Measurements from ENCODE around the gene SNX15.

SNX15 gene

DNA sequence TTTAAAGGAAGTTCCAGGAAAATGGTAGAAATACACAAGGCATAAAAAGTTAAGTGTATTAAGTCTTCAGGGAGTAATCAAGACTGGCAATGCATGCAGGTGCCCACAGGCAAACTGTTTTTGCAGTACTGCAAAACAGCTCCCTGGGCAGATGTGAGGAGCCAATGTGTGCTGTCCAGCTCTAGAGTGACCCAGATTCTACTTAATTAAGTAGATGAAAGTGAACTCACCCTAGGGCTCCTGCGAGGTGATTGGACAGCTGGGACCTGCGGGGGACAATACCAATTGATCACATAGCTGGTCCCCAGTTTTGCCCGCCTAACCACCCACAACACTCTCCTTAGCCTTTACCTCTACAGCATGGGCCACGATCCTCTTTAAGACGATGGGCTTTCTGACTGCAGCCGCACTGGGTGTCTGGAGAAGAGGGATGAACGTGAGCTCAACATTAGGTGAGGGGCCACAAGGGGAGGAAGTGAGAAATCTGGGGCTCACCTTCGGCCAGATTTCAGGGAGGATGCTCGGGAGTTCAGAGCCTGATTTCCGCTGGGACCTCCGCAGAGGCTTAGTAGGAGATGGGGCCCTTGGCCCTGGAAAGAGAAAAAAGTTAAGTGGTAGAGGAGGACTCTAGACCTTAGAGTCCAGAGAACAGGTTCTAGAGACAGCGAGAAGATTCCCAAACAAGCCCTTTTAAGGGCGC lies 56.0 kb downstream of the SNX15 start:
- Histone ChIP-seq H4K20me1 (ENCODE audit: insufficient read depth, low read length) (no peaks in the 10 kb centered on the region), H3K79me2 (ENCODE audit: insufficient read depth, low read length) (peaks cover 18% of the 10 kb centered on the region), H2AFZ (ENCODE audit: low read length) (no peak overlapping the region), H3K36me3 (ENCODE audit: insufficient read depth, low read length) (peaks cover 72% of the 10 kb centered on the region), H3F3A (ENCODE audit: insufficient read depth, low read length) (no peaks in the 10 kb centered on the region), H3K9me3 (ENCODE audit: low read length) (no peaks in the 10 kb centered on the region), H3K4me1 (ENCODE audit: insufficient read depth, low read length, severe bottlenecking) (peaks cover 49% of the 10 kb centered on the region), H3K27ac (ENCODE audit: low read depth, low read length, poor library complexity, severe bottlenecking) (peak overlapping the region; percentile 62), H3K9me2 (ENCODE audit: low read depth, low read length) (no peaks in the 10 kb centered on the region), H3K4me2 (ENCODE audit: low read length) (peak overlapping the region; percentile 98), H3K27me3 (ENCODE audit: insufficient read depth, low read length) (no peaks in the 10 kb centered on the region), H3K9ac (ENCODE audit: low read length) (peak overlapping the region; percentile 98), H3K4me3 (ENCODE audit: low read depth, low read length, poor library complexity, severe bottlenecking) (peak overlapping the region; percentile 97)
- no peak for TF ChIP-seq EZH2 (IDR thresholded peaks at IDR 0.05; ENCODE audit: borderline replicate concordance, low read length)
- no peak for TF ChIP-seq CTCF (IDR thresholded peaks at IDR 0.05; ENCODE audit: low read length)

DNA sequence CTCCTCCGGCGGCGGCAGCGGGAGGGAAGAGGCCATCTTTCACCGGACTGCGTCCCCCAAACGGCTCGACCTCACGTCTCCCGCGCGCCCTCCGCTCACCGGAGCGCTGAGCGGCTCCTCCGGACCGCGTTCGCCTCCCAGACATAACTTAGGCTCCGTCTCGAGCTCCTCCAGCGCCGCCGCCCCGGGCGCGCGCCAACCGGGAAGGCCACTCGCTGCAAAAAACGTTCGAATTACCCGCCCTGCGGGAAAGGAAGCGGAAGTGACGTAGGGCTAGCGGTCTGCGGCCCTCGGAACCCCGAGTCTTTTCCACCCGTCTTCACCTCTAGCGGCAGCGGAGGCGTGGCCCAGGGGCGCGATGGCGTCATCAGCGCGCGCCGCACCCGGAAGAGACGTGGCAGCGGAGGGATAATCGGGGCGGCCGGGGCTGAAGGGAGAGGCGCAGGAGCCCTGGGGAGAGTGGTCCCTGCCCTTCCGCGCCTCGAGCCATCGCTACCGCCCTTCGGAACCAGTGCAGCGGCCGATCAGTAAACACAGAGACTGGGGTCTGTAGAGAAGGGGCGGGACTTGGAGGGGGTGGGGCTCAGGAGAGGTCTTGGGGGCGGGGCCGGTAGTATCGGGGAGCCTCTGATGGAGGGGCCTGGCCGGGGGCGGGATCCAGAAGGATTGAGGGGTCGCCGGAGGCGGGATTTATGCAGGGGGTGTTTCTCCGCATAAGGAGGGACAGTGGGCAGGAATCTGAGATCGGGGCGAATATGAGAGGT lies 56.8 kb downstream of the SNX15 start, which contains the start of the genes CDCA5 and ZFPL1:
TSS of gene CDCA5 (minus strand) at position 207 of the 764 bp plus-strand sequence. CDS start at position 145, 62 bp downstream.
TSS of gene ZFPL1 (plus strand) at position 389 of the 764 bp plus-strand sequence. CDS start 477 bp downstream, outside the sequence.
- no peaks in the 10 kb centered on the region for H3K27me3 ChIP-seq (ENCODE audit: insufficient read depth, low read length)
- peak within 1 kb of the TSS; percentile 62 for H3K27ac ChIP-seq (ENCODE audit: low read depth, low read length, poor library complexity, severe bottlenecking)
- no peak within 1 kb of the TSS for H2AFZ ChIP-seq (ENCODE audit: low read length)
- no peaks in the 10 kb centered on the region for H4K20me1 ChIP-seq (ENCODE audit: insufficient read depth, low read length)
- TF ChIP-seq CTCF (IDR thresholded peaks at IDR 0.05; ENCODE audit: low read length): no peak
- TF ChIP-seq EZH2 (IDR thresholded peaks at IDR 0.05; ENCODE audit: borderline replicate concordance, low read length): no peak
- H3K9me2 ChIP-seq (ENCODE audit: low read depth, low read length): no peaks in the 10 kb centered on the region
- peaks cover 18% of the 10 kb centered on the region for H3K79me2 ChIP-seq (ENCODE audit: insufficient read depth, low read length)
- H3K4me2 ChIP-seq (ENCODE audit: low read length): peak within 1 kb of the TSS; percentile 98
- peak within 1 kb of the TSS; percentile 97 for H3K4me3 ChIP-seq (ENCODE audit: low read depth, low read length, poor library complexity, severe bottlenecking)
- H3K9me3 ChIP-seq (ENCODE audit: low read length): no peaks in the 10 kb centered on the region
- H3K9ac ChIP-seq (ENCODE audit: low read length): peak within 1 kb of the TSS; percentile 98
- peaks cover 68% of the 10 kb centered on the region for H3K36me3 ChIP-seq (ENCODE audit: insufficient read depth, low read length)
- H3F3A ChIP-seq (ENCODE audit: insufficient read depth, low read length): no peaks in the 10 kb centered on the region
- peaks cover 42% of the 10 kb centered on the region for H3K4me1 ChIP-seq (ENCODE audit: insufficient read depth, low read length, severe bottlenecking)

DNA sequence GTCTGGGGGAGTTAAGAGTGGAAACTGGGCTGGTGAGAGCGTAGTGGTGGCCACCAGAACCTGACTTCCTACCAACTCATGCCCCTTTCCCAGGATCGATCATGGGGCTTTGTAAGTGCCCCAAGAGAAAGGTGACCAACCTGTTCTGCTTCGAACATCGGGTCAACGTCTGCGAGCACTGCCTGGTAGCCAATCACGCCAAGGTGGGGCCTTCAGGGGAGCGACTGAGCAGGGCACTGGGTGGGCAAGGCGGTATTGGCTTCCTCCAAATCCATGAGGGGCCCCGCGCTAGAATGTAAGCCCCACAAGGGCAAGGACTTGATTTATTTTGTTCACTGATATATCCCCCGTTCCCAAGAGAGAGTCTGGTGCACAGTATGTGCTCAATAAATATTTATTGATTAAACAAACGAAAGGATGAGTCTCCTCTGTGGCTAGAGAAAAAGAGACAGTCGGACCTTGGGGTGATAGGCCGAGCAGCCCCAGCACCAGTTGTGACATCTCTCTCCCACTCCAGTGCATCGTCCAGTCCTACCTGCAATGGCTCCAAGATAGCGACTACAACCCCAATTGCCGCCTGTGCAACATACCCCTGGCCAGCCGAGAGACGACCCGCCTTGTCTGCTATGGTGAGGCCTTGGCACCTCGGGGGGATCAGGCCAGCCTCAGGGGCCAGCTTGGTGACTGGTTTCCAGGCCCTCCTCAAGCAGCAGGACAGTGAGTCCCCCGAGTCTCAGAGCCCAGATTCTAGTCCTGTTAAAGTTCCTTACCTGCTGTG lies 57.5 kb downstream of the SNX15 start:
- Histone ChIP-seq H3K27me3 (ENCODE audit: insufficient read depth, low read length) (no peaks in the 10 kb centered on the region), H3K9me2 (ENCODE audit: low read depth, low read length) (no peaks in the 10 kb centered on the region), H2AFZ (ENCODE audit: low read length) (no peak overlapping the region), H3K4me2 (ENCODE audit: low read length) (peak overlapping the region; percentile 98), H3K79me2 (ENCODE audit: insufficient read depth, low read length) (peaks cover 18% of the 10 kb centered on the region), H3K4me1 (ENCODE audit: insufficient read depth, low read length, severe bottlenecking) (peaks cover 38% of the 10 kb centered on the region), H3K9ac (ENCODE audit: low read length) (peak overlapping the region; percentile 98), H3F3A (ENCODE audit: insufficient read depth, low read length) (no peaks in the 10 kb centered on the region), H3K9me3 (ENCODE audit: low read length) (no peaks in the 10 kb centered on the region), H4K20me1 (ENCODE audit: insufficient read depth, low read length) (no peaks in the 10 kb centered on the region), H3K4me3 (ENCODE audit: low read depth, low read length, poor library complexity, severe bottlenecking) (peak overlapping the region; percentile 97), H3K36me3 (ENCODE audit: insufficient read depth, low read length) (peaks cover 63% of the 10 kb centered on the region), H3K27ac (ENCODE audit: low read depth, low read length, poor library complexity, severe bottlenecking) (peak overlapping the region; percentile 51)
- TF ChIP-seq CTCF (IDR thresholded peaks at IDR 0.05; ENCODE audit: low read length) (no peak), EZH2 (IDR thresholded peaks at IDR 0.05; ENCODE audit: borderline replicate concordance, low read length) (no peak)

All from OCI-LY1 (cell line).